SK-N-SH (cell line): ENCODE results near the gene PPA1. TPM values are rescaled to one million over a fixed set of nuclear protein-coding genes. Genes with fewer than 3 reads are reported as not detected.

Experiments used
- CTCF ChIA-PET: fragments of 300-600, 350-600 bp; formaldehyde crosslinking; extraction: SDS; loops from one replicate; lab custom pipeline; 2021; lab: Yijun Ruan, JAX
- POLR2A ChIA-PET: fragments of 350-600 bp; sonication (Branson Sonifier 250); formaldehyde crosslinking; extraction: SDS; loops from one replicate; lab custom pipeline; 2020; ENCODE audit warnings: antibody characterized with exemption, inconsistent platforms; lab: Yijun Ruan, JAX
- DNase-seq: peaks from one replicate; pipeline ENCODE4 v3.0.0; 2012
- H2AFZ ChIP-seq: fragments of 200-600 bp; sonication (generic); 2 replicates; pipeline ENCODE4 v1.8.1; 2016; ENCODE audit warnings: antibody characterized with exemption, mild to moderate bottlenecking, low read depth
- H3F3A ChIP-seq: fragments of 200-600 bp; sonication (generic); replicated peaks from 2 replicates; pipeline ENCODE3; 2016; ENCODE audit warnings: antibody characterized with exemption, mild to moderate bottlenecking; ENCODE audit not compliant: insufficient read depth
- H3K27ac ChIP-seq, 2 experiments: fragments of 200-500 bp in 1 of 2; fragments of 200-600 bp in 1 of 2; sonication (Bioruptor generic) in 1 of 2; sonication (generic), shearing (Covaris generic) in 1 of 2; 2 replicates each; pipeline versions ENCODE4 v1.5.1 to v1.6.1; 2014 to 2016; ENCODE audit warnings: low read depth in 2 of 2, inconsistent platforms in 1 of 2, low read length in 1 of 2, mild to moderate bottlenecking in 1 of 2, mixed read lengths in 1 of 2
- H3K27me3 ChIP-seq: fragments of 200-600 bp; sonication (generic), shearing (Covaris generic); 2 replicates; pipeline ENCODE4 v1.6.1; 2016; ENCODE audit warnings: mixed run types; ENCODE audit not compliant: insufficient read depth
- H3K36me3 ChIP-seq, 2 experiments: fragments of 200-500 bp in 1 of 2; fragments of 200-600 bp in 1 of 2; sonication (Bioruptor generic) in 1 of 2; sonication (generic) in 1 of 2; replicated peaks in 1 of 2; 2 replicates each; pipeline versions ENCODE3 to v1.5.1; 2014 to 2016; ENCODE audit warnings: low read length in 1 of 2, mild to moderate bottlenecking in 1 of 2; ENCODE audit not compliant: insufficient read depth in 2 of 2, control insufficient read depth in 1 of 2
- H3K4me1 ChIP-seq, 2 experiments: fragments of 200-500 bp in 1 of 2; fragments of 200-600 bp in 1 of 2; sonication (Bioruptor generic) in 1 of 2; sonication (generic), shearing (Covaris generic) in 1 of 2; 2 replicates each; pipeline versions ENCODE4 v1.5.1 to v1.6.1; 2014 to 2016; ENCODE audit warnings: low read depth in 1 of 2, low read length in 1 of 2, mixed run types in 1 of 2; ENCODE audit not compliant: insufficient read depth in 2 of 2, control insufficient read depth in 1 of 2
- H3K4me2 ChIP-seq: fragments of 200-600 bp; sonication (generic), shearing (Covaris generic); 2 replicates; pipeline ENCODE4 v1.6.1; 2017; ENCODE audit warnings: mixed run types
- H3K4me3 ChIP-seq, 2 experiments: fragments of 200-500 bp in 1 of 2; fragments of 200-600 bp in 1 of 2; sonication (Bioruptor generic) in 1 of 2; sonication (generic), shearing (Covaris generic) in 1 of 2; 2 replicates each; pipeline versions ENCODE4 v1.5.1 to v1.8.1; 2014 to 2016; ENCODE audit warnings: low read depth in 2 of 2, inconsistent platforms in 1 of 2, low read length in 1 of 2, mild to moderate bottlenecking in 1 of 2, mixed read lengths in 1 of 2, moderate library complexity in 1 of 2
- H3K79me2 ChIP-seq: fragments of 200-600 bp; sonication (generic); 2 replicates; pipeline ENCODE4 v1.8.1; 2017; ENCODE audit warnings: mild to moderate bottlenecking; ENCODE audit not compliant: insufficient read depth
- H3K9ac ChIP-seq: fragments of 200-600 bp; sonication (generic); 2 replicates; pipeline ENCODE4 v1.6.1; 2017; ENCODE audit warnings: mixed run types
- H3K9me2 ChIP-seq: fragments of 200-600 bp; sonication (generic); 2 replicates; pipeline ENCODE4 v1.6.1; 2017; ENCODE audit warnings: mixed run types
- H3K9me3 ChIP-seq: fragments of 200-600 bp; sonication (generic); 2 replicates; pipeline ENCODE4 v1.6.1; 2017; ENCODE audit warnings: mixed run types, mild to moderate bottlenecking, moderate library complexity
- H4K20me1 ChIP-seq: fragments of 200-600 bp; sonication (generic); 2 replicates; pipeline ENCODE4 v1.6.1; 2017; ENCODE audit warnings: mild to moderate bottlenecking, mixed run types; ENCODE audit not compliant: insufficient read depth
- CHD2 ChIP-seq: fragments of 150-350 bp; IDR thresholded peaks from 2 replicates; pipeline ENCODE4 v1.6.1; 2018; ENCODE audit warnings: low read length; ENCODE audit not compliant: partially characterized antibody
- EP300 ChIP-seq, 2 experiments: IDR thresholded peaks; 2 replicates each; pipeline versions ENCODE4 v1.4.0 to v1.6.1; 2012; ENCODE audit warnings: borderline replicate concordance in 1 of 2, low read depth in 1 of 2, low read length in 1 of 2
- EZH2phosphoT487 ChIP-seq: fragments of 200-600 bp; sonication (generic); IDR thresholded peaks from 2 replicates; pipeline ENCODE4 v1.6.1; 2017; ENCODE audit warnings: low read depth, mixed run types, mild to moderate bottlenecking, antibody characterized with exemption, moderate library complexity, borderline replicate concordance
- FOSL2 ChIP-seq: IDR thresholded peaks from 2 replicates; pipeline ENCODE4 v1.4.0; 2012; ENCODE audit warnings: low read depth, mild to moderate bottlenecking, moderate library complexity, borderline replicate concordance
- FOXJ3 ChIP-seq: sonication (generic); formaldehyde crosslinking; IDR thresholded peaks from 2 replicates; pipeline ENCODE4 v1.5.1; 2020; ENCODE audit warnings: mild to moderate bottlenecking, missing genetic modification reagents
- FOXM1 ChIP-seq: IDR thresholded peaks from 2 replicates; pipeline ENCODE4 v1.4.0; 2012; ENCODE audit warnings: low read depth, mild to moderate bottlenecking
- GATA2 ChIP-seq: sonication (generic); formaldehyde crosslinking; IDR thresholded peaks from 2 replicates; pipeline ENCODE4 v1.5.0; 2020; ENCODE audit warnings: mild to moderate bottlenecking, missing genetic modification reagents
- JUND ChIP-seq: IDR thresholded peaks from 2 replicates; pipeline ENCODE4 v1.4.0; 2012
- MEF2A ChIP-seq: IDR thresholded peaks from 2 replicates; pipeline ENCODE4 v1.4.0; 2012; ENCODE audit warnings: low read depth, borderline replicate concordance
- MXI1 ChIP-seq: IDR thresholded peaks from 2 replicates; pipeline ENCODE4 v1.6.1; 2012; ENCODE audit warnings: mild to moderate bottlenecking, low read depth, low read length, improper control_type of control experiment
- NFIC ChIP-seq: IDR thresholded peaks from 2 replicates; pipeline ENCODE4 v1.4.0; 2012; ENCODE audit warnings: borderline replicate concordance
- POLR2AphosphoS5 ChIP-seq: IDR thresholded peaks from 2 replicates; pipeline ENCODE4 v1.6.1; 2012; ENCODE audit warnings: low read depth, low read length
- RAD21 ChIP-seq: IDR thresholded peaks from 2 replicates; pipeline ENCODE4 v1.6.1; 2012; ENCODE audit warnings: mild to moderate bottlenecking, low read length
- RCOR1 ChIP-seq: fragments of 150-350 bp; IDR thresholded peaks from 2 replicates; pipeline ENCODE4 v1.6.1; 2017; ENCODE audit warnings: antibody characterized with exemption, low read length
- RXRA ChIP-seq: IDR thresholded peaks from 2 replicates; pipeline ENCODE4 v1.4.0; 2012; ENCODE audit warnings: low read depth, mild to moderate bottlenecking, borderline replicate concordance
- TAF1 ChIP-seq: IDR thresholded peaks from 2 replicates; pipeline ENCODE4 v1.6.1; 2012; ENCODE audit warnings: low read depth, mild to moderate bottlenecking, low read length, moderate library complexity, borderline replicate concordance
- YY1 ChIP-seq: IDR thresholded peaks from 2 replicates; pipeline ENCODE4 v1.4.0; 2012; ENCODE audit warnings: low read depth, mild to moderate bottlenecking
- WGBS: methylation state at CpG from one replicate; pipeline ENCODE4 v1.1.6; 2017; ENCODE audit warnings: low lambda C conversion rate; 5-methylcytosine and 5-hydroxymethylcytosine counted together
- polyA plus RNA-seq, 3 experiments: library from polyadenylated mRNA; depleted of rRNA; stranded (reverse); fragments of >200 nt; gene quantifications; 2 replicates each; pipeline ENCODE4 v1.2.3, GENCODE V29; 2012
- TF ChIP-seq, protein P1 (sequence below): fragments of 200-600 bp; sonication (generic); IDR thresholded peaks from 2 replicates; pipeline ENCODE4 v1.6.1; 2017; ENCODE audit warnings: antibody characterized with exemption, mild to moderate bottlenecking, moderate library complexity
- TF ChIP-seq, protein P2 (sequence below): IDR thresholded peaks from 2 replicates; pipeline ENCODE4 v1.4.0; 2012; ENCODE audit warnings: low read depth, borderline replicate concordance
- TF ChIP-seq, protein P3 (sequence below): fragments of 150-350 bp; IDR thresholded peaks from 2 replicates; pipeline ENCODE4 v1.6.1; 2016; ENCODE audit warnings: mild to moderate bottlenecking, low read depth, low read length
- TF ChIP-seq, protein P4 (sequence below): fragments of 150-350 bp; IDR thresholded peaks from 2 replicates; pipeline ENCODE4 v1.6.1; 2017; ENCODE audit warnings: antibody characterized with exemption, low read length, low read depth, borderline replicate concordance

PPA1 gene
- polyA plus RNA-seq, 1 of the 3 experiments (the other 2 are of a cell fraction): 125 TPM

DNA sequence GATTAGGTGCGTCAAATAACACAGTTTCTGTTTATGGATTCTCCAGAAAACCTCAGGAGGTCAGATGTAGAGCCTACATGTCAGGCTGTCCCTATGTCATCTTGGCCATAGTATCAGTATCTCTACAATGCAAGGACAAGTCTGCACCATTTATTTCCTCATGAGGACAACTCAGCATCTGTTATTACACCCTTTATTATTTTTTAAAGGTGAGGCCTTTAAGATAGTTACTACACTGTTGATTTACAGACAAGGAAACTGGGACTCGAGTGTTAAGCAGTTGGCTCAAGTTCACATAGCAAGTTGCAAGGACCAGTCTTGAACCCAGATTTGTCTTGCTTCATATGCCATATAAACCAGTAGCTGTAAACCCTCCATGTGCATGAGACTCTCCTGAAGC lies 23.2 kb upstream of the PPA1 start:
- no peak for DNase-seq
- TF ChIP-seq MEF2A (no peak), CHD2 (no peak), RXRA (no peak), JUND (no peak), YY1 (no peak)
- TF ChIP-seq, all 33 proteins: peak for 0
- Histone ChIP-seq H3K36me3 (no peaks in the 10 kb centered on the region), H3K9me2 (no peaks in the 10 kb centered on the region), H3K4me1 (no peaks in the 10 kb centered on the region), H3K4me2 (no peak overlapping the region), H3K9me3 (no peaks in the 10 kb centered on the region), H2AFZ (no peak overlapping the region), H3K27me3 (no peaks in the 10 kb centered on the region; the same call in 1 of the 2 replicates), H3K9ac (no peak overlapping the region), H3K4me3 (no peak overlapping the region), H4K20me1 (no peaks in the 10 kb centered on the region), H3F3A (no peaks in the 10 kb centered on the region), H3K79me2 (no peaks in the 10 kb centered on the region), H3K27ac (no peak overlapping the region)
- POLR2A ChIA-PET: no interaction called here
- CTCF ChIA-PET: interaction anchor here (1.0 to 1.4 kb wide), 3 partner anchors 9 to 108 kb away, joined by 3 to 4 read pairs (median 3); no protein-coding TSS in a partner anchor
- 89% methylated on average over 2 of the region's 2 CpGs for WGBS

DNA sequence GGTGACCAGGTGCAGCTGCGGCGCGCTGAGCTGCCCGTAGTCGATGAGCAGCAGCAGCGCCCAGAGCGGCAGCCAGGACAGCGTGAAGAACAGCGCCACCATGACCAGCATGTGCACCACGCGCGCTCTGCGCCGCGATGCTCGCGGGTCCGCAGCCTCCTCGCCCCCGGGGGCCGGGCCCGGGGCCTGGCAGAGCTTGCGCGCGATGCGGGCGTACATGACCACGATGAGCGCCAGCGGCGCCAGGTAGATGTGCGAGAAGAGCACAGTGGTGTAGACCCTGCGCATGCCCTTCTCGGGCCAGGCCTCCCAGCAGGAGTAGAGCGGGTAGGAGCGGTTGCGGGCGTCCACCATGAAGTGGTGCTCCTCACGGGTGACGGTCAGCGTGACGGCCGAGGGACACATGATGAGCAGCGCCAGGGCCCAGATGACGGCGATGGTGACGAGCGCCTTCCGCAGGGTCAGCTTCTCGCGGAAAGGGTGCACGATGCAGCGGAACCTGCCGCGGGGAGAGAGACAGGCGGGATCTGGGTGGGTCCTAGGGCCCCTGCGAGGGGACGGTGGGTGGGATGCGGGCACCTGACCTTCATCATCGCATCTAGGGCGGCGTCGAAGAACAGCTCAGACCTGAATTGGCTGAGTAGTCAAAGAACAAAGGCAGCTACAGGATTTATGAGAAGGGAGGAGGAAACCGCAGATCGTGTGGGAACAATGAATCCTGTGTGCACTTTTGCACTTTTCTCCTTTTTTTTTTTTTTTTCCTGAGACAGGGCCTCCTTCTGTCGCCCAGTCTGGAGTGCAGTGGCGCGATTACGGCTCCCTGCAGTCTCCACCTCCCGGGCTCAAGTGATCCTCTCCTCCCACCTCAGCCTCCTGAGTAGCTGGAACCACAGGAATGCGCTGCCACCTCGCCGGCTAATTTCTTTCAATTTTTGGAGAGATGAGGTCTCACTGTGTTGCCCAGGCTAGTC lies 22.4 kb upstream of the PPA1 start:
- Histone ChIP-seq H3K4me2 (no peak overlapping the region), H3K27me3 (no peaks in the 10 kb centered on the region; the same call in 1 of the 2 replicates), H3K27ac (no peak overlapping the region), H3K79me2 (no peaks in the 10 kb centered on the region), H2AFZ (no peak overlapping the region), H3F3A (no peaks in the 10 kb centered on the region), H3K9ac (no peak overlapping the region), H3K4me1 (no peaks in the 10 kb centered on the region), H3K9me3 (no peaks in the 10 kb centered on the region), H3K9me2 (no peaks in the 10 kb centered on the region), H3K36me3 (no peaks in the 10 kb centered on the region), H3K4me3 (no peak overlapping the region), H4K20me1 (no peaks in the 10 kb centered on the region)
- DNase-seq: no peak
- CTCF ChIA-PET: interaction anchor here (1.4 kb wide), 1 partner anchor 18 kb away, joined by 4 read pairs; no protein-coding TSS in a partner anchor
- 90% methylated on average over 69 of the region's 73 CpGs for WGBS
- POLR2A ChIA-PET: interaction anchor here (0.6 kb wide), 1 partner anchor 27 kb away, joined by 7 read pairs; no protein-coding TSS in a partner anchor
- TF ChIP-seq, protein P1, sequence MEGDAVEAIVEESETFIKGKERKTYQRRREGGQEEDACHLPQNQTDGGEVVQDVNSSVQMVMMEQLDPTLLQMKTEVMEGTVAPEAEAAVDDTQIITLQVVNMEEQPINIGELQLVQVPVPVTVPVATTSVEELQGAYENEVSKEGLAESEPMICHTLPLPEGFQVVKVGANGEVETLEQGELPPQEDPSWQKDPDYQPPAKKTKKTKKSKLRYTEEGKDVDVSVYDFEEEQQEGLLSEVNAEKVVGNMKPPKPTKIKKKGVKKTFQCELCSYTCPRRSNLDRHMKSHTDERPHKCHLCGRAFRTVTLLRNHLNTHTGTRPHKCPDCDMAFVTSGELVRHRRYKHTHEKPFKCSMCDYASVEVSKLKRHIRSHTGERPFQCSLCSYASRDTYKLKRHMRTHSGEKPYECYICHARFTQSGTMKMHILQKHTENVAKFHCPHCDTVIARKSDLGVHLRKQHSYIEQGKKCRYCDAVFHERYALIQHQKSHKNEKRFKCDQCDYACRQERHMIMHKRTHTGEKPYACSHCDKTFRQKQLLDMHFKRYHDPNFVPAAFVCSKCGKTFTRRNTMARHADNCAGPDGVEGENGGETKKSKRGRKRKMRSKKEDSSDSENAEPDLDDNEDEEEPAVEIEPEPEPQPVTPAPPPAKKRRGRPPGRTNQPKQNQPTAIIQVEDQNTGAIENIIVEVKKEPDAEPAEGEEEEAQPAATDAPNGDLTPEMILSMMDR: no peak
- TF ChIP-seq TAF1 (no peak), NFIC (no peak), YY1 (no peak), RCOR1 (no peak), EZH2phosphoT487 (no peak), FOXJ3 (CRISPR knock-in tag) (no peak), RAD21 (no peak), MXI1 (no peak), EP300 (IDR thresholded peaks at IDR 0.05; ENCODE audit: borderline replicate concordance in 1 of 2, low read depth in 1 of 2, low read length in 1 of 2) (no peak), FOXM1 (no peak), GATA2 (no peak), FOSL2 (no peak), POLR2AphosphoS5 (no peak)
- TF ChIP-seq, protein P2, sequence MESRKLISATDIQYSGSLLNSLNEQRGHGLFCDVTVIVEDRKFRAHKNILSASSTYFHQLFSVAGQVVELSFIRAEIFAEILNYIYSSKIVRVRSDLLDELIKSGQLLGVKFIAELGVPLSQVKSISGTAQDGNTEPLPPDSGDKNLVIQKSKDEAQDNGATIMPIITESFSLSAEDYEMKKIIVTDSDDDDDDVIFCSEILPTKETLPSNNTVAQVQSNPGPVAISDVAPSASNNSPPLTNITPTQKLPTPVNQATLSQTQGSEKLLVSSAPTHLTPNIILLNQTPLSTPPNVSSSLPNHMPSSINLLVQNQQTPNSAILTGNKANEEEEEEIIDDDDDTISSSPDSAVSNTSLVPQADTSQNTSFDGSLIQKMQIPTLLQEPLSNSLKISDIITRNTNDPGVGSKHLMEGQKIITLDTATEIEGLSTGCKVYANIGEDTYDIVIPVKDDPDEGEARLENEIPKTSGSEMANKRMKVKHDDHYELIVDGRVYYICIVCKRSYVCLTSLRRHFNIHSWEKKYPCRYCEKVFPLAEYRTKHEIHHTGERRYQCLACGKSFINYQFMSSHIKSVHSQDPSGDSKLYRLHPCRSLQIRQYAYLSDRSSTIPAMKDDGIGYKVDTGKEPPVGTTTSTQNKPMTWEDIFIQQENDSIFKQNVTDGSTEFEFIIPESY: no peak
- TF ChIP-seq, protein P3, sequence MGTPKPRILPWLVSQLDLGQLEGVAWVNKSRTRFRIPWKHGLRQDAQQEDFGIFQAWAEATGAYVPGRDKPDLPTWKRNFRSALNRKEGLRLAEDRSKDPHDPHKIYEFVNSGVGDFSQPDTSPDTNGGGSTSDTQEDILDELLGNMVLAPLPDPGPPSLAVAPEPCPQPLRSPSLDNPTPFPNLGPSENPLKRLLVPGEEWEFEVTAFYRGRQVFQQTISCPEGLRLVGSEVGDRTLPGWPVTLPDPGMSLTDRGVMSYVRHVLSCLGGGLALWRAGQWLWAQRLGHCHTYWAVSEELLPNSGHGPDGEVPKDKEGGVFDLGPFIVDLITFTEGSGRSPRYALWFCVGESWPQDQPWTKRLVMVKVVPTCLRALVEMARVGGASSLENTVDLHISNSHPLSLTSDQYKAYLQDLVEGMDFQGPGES: no peak
- TF ChIP-seq, protein P4, sequence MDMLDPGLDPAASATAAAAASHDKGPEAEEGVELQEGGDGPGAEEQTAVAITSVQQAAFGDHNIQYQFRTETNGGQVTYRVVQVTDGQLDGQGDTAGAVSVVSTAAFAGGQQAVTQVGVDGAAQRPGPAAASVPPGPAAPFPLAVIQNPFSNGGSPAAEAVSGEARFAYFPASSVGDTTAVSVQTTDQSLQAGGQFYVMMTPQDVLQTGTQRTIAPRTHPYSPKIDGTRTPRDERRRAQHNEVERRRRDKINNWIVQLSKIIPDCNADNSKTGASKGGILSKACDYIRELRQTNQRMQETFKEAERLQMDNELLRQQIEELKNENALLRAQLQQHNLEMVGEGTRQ: no peak
